GM10847 (cell line): Measurements from ENCODE around the gene ALDH3B1.
A peak's percentile ranks its signal among the peaks of the same experiment; 100 is the strongest.

ENCODE experiments used
- POLR2A ChIP-seq: IDR thresholded peaks from 2 replicates; pipeline ENCODE4 v1.6.1; 2011; ENCODE audit not compliant: insufficient read length; ENCODE audit errors: extremely low read depth

Gene ALDH3B1

GRCh38 chr11:68016904-68017817 is 7.0 kb downstream of the ALDH3B1 start:
- TF ChIP-seq POLR2A: no peak

GRCh38 chr11:68017980-68018729 is 8.0 kb downstream of the ALDH3B1 start:
- no peak for TF ChIP-seq POLR2A

- TF ChIP-seq POLR2A: no peak
These were observed 8.6 kb downstream of the ALDH3B1 start for GRCh38 chr11:68018730-68019190.

DNA sequence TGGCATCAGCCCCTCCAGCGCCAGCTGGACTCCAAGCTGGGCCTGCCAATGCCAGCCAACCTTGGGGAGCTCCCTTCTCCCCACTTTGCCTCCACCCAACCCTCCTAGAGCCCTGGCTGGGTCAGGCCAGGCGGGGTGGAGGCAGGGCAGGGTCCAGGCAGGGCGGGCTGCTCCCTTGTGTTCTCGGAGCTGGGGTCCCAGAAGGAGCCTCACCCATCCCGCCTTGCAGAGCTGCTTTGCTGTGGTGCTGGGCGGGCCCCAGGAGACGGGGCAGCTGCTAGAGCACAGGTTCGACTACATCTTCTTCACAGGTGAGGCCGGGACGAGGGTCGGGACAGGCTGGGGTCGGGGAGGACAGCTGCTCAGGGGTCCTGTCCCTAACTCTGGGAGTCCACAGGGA is 9.4 kb downstream of the ALDH3B1 start:
- no peak for TF ChIP-seq POLR2A

DNA sequence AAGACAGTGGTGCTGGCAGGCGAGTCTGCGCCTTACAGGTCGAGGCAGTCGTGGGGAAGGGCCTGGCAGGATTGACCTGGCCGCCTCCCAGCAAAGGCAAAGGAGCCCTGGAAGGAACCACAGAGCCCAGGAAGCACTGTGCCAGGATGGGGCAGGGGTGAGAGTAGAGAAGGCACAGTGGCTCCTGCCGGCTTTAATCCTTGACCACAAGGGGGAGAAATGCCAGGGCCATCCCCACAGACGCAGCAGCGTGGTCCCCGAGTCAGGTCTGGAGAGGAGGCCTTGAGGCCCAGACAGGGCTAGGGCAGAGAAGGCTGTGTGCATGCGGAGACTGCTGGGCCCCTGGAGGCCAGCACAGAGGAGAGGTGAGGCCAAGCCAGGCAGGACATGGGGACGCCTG is 10.4 kb downstream of the ALDH3B1 start:
- no peak for TF ChIP-seq POLR2A

GRCh38 chr11:68021167-68021787 is 11.2 kb downstream of the ALDH3B1 start:
- TF ChIP-seq POLR2A: no peak

DNA sequence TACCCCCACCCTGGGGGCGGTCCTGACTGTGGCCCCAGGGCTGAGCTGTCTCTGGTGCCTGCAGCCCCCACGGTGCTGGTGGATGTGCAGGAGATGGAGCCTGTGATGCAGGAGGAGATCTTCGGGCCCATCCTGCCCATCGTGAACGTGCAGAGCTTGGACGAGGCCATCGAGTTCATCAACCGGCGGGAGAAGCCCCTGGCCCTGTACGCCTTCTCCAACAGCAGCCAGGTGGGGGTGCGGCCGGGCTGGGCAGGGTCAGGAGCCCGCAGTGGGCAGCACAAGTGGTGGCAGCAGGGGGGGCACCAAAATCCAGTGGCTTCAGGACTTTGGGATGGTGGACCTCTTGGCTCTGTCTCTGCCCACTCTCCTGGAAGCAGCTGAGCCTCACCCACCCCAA is 12.4 kb downstream of the ALDH3B1 start:
- no peak for TF ChIP-seq POLR2A

- TF ChIP-seq POLR2A: no peak
These were observed 14.4 kb downstream of the ALDH3B1 start for GRCh38 chr11:68024508-68024907.

DNA sequence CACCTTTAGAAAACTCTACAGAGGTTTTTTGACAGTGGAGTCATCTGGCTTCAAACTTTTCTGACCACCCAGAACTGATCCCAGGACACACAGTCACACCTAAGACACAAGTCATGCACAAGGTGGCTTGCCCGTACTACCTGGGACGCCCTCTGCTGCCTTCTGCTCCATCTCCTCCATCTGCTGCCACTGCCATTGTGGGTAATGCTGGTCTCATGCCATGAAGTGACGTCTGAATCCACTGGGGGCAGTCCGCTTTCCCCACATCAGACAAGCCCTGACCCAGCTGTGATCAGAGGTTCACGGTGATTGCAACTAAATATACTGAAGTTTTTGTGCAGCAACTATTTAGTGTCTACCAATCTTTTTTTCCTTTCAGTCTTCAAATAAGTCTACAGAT is 14.9 kb downstream of the ALDH3B1 start:
- TF ChIP-seq POLR2A: no peak

GRCh38 chr11:68026391-68027105 is 16.4 kb downstream of the ALDH3B1 start:
- no peak for TF ChIP-seq POLR2A

- TF ChIP-seq POLR2A: no peak
These were observed 17.5 kb downstream of the ALDH3B1 start for GRCh38 chr11:68027667-68028066.

DNA sequence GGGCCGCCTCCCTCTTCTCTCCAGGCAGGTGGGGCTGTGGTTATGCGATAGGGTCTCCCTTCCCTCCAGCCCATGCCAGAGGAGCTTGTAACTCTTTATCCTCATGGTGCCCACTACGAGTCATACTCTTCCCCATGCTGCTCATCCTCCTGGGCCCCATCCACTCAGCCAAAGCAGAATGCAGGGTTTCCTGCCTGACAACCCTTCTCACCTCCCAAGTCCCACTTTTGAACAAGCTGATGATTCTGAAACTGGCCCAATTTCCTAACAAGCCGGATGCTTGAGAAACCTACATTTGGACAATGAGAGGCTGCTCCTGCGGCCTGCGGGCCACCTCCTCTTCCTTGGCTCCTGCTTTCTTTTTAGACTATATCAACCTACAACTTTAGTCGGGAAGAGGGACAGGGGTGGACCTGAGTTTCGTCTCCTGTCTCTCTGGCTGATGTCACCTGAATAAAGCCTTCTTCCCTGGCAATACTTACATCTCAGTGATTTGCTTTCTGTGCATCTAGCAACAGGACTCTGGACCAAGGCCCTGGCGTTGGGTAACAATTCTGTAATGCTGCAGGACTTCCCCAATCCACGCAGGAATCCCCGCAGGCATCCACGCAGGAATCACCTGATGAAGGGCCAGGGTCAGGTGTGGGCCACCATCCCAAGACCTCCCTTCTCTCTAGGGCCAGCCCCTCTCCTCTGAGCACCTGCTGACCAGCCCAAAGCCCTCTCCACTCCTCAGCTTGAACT is 18.8 kb downstream of the ALDH3B1 start:
- no peak for TF ChIP-seq POLR2A

- TF ChIP-seq POLR2A: peak; percentile 51
These were observed 20.4 kb downstream of the ALDH3B1 start, which contains the start of gene NDUFS8 for GRCh38 chr11:68030318-68031143. Gene NDUFS8, plus strand, starts transcription at chr11:68030681. Its CDS starts 1,471 bp downstream, at chr11:68032152.
